ENCODE results near the gene TCF7L1.

Gene TCF7L1

DNA sequence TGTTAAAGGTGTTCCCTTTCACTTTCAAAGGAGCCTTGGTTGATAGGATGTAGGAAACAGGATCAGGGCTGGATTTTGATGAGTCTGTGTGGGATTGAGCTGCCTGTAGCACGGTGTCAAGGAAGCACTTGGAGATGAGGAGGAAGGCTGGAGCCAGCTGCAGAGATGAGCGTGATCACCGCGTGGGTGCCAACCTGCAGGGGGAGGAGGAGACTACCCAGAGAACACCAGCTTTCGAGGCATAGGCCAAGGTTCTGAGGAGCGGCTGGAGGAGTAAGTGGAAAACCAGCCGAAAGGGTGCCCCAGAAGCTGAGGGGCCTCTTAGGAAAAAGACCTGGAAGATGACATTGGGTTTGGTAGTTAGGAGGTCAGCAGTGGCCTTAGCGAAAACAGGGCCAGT lies 130.4 kb downstream of the TCF7L1 start:
- DNase-seq (ENCODE audit: low read depth), result no peak
- H3K4me3 ChIP-seq (ENCODE audit: low read depth, low read length), result no peak overlapping the region
- TF ChIP-seq, protein P1, sequence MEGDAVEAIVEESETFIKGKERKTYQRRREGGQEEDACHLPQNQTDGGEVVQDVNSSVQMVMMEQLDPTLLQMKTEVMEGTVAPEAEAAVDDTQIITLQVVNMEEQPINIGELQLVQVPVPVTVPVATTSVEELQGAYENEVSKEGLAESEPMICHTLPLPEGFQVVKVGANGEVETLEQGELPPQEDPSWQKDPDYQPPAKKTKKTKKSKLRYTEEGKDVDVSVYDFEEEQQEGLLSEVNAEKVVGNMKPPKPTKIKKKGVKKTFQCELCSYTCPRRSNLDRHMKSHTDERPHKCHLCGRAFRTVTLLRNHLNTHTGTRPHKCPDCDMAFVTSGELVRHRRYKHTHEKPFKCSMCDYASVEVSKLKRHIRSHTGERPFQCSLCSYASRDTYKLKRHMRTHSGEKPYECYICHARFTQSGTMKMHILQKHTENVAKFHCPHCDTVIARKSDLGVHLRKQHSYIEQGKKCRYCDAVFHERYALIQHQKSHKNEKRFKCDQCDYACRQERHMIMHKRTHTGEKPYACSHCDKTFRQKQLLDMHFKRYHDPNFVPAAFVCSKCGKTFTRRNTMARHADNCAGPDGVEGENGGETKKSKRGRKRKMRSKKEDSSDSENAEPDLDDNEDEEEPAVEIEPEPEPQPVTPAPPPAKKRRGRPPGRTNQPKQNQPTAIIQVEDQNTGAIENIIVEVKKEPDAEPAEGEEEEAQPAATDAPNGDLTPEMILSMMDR (IDR thresholded peaks at IDR 0.05; ENCODE audit: low read depth, low read length), result no peak
- TF ChIP-seq, protein P2, sequence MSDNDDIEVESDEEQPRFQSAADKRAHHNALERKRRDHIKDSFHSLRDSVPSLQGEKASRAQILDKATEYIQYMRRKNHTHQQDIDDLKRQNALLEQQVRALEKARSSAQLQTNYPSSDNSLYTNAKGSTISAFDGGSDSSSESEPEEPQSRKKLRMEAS (IDR thresholded peaks at IDR 0.05; ENCODE audit: low read depth, low read length), result no peak
- TF ChIP-seq POLR2A (IDR thresholded peaks at IDR 0.05; ENCODE audit: extremely low read depth, insufficient read length) (no peak), MYC (IDR thresholded peaks at IDR 0.05; ENCODE audit: low read depth, low read length) (no peak)

GRCh38 chr2:85264471-85264870 lies 131.3 kb downstream of the TCF7L1 start:
- H3K4me3 ChIP-seq (ENCODE audit: low read depth, low read length), result no peak overlapping the region
- no peak for DNase-seq (ENCODE audit: low read depth)

DNA sequence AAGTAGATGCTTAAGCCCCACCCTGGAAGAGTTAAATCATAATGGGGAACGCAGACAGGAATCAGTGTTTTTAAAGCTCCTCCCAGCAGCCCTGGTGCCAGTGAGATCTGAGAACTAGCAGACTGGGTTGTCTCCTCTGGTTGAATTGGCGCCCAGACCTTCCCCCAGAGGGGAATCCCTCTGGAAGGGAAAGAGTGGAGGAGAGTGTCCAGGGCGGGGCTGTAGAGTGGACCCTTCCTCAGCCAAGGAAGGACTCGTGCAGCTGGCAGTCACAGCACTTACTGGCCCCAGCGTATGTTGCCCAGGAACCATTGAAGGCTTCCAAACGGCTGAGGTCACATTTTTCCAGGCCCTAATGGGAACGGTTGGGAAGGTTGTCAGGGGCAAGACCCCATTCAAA lies 132.1 kb downstream of the TCF7L1 start:
- no peak for DNase-seq (ENCODE audit: low read depth)
- H3K4me3 ChIP-seq (ENCODE audit: low read depth, low read length), result no peak overlapping the region
- TF ChIP-seq, protein P1 (IDR thresholded peaks at IDR 0.05; ENCODE audit: low read depth, low read length), result no peak
- TF ChIP-seq POLR2A (IDR thresholded peaks at IDR 0.05; ENCODE audit: extremely low read depth, insufficient read length) (no peak), MYC (IDR thresholded peaks at IDR 0.05; ENCODE audit: low read depth, low read length) (no peak)
- TF ChIP-seq, protein P2 (IDR thresholded peaks at IDR 0.05; ENCODE audit: low read depth, low read length), result no peak

More at GRCh38 chr2:85264471-85264870, 131.3 kb downstream of the TCF7L1 start:
- TF ChIP-seq POLR2A (IDR thresholded peaks at IDR 0.05; ENCODE audit: extremely low read depth, insufficient read length) (no peak), MYC (IDR thresholded peaks at IDR 0.05; ENCODE audit: low read depth, low read length) (no peak)
- TF ChIP-seq, protein P1 (IDR thresholded peaks at IDR 0.05; ENCODE audit: low read depth, low read length), result no peak
- TF ChIP-seq, protein P2 (IDR thresholded peaks at IDR 0.05; ENCODE audit: low read depth, low read length), result no peak

DNA sequence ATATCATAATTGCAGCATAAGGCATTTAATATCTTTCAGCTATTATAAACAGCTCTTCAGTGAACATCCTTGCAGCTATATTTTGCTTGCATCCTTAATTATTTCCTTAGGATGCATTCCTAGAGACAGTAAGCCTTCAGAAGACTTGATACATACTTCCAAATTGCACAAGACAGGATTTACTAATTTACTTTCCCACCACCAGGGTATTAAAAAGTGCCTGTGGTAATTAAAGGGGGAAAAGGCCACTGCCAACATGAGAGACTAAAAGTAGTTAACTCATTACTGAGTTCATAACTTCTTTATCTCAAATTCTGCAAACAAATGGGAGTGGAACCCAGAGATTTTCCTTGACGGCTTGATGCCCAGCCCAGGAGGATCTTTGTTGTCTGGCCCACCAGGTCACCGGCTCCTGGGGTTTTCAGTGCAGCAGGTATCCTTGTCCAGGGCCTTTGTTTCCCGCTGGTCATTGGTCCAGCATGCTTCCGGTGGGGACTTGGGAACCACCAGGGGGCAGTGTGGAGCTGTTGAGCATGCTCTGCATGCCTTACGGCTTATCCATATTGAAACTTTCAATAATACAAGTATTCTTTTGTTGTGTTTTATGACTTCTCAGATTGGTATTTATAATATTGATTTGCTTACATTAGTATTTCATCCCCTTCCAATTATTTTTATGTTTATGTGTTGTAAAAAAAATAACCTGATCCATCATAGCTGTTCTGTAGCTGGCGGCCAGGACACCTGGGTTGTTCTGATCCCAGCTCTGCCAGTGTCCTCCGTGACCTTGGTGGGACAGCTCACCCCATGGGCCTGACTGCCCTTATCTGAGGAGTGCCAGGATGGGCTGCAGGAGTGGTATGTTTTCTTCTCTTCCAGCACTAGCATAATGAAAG lies 133.2 kb downstream of the TCF7L1 start:
- TF ChIP-seq MYC (IDR thresholded peaks at IDR 0.05; ENCODE audit: low read depth, low read length) (0 out of 2 replicates have a peak, but pooled peaks have one; percentile 20), POLR2A (IDR thresholded peaks at IDR 0.05; ENCODE audit: extremely low read depth, insufficient read length) (no peak)
- TF ChIP-seq, protein P1 (IDR thresholded peaks at IDR 0.05; ENCODE audit: low read depth, low read length), result peak; percentile 97
- TF ChIP-seq, protein P2 (IDR thresholded peaks at IDR 0.05; ENCODE audit: low read depth, low read length), result peak; percentile 24; the same call in 1 of the 2 replicates
- no peak overlapping the region for H3K4me3 ChIP-seq (ENCODE audit: low read depth, low read length)
- DNase-seq (ENCODE audit: low read depth), result peak; percentile 73

DNA sequence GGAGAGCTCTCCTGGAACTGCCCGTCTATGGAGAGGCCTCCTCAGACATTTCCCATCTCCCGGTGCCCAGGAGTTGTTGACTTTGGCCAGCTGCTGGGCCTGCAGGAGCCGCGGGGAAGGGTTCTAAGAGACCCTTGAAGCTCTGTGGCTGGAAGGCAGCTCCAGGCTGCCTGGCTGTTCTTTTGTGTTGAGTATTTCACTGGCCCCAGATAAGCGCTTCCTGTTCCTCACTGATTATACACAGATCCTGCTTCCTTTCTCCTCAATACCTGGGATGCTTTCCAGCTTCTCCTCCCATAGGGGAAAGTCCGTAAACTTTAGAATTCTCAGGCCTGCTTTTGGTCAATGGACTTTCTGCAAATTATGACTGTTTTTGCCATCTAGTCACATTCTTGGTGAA lies 136.8 kb downstream of the TCF7L1 start:
- DNase-seq (ENCODE audit: low read depth), result no peak
- no peak overlapping the region for H3K4me3 ChIP-seq (ENCODE audit: low read depth, low read length)
- TF ChIP-seq, protein P2 (IDR thresholded peaks at IDR 0.05; ENCODE audit: low read depth, low read length), result no peak
- TF ChIP-seq MYC (IDR thresholded peaks at IDR 0.05; ENCODE audit: low read depth, low read length), result no peak
- TF ChIP-seq POLR2A (IDR thresholded peaks at IDR 0.05; ENCODE audit: extremely low read depth, insufficient read length), result no peak
- TF ChIP-seq, protein P1 (IDR thresholded peaks at IDR 0.05; ENCODE audit: low read depth, low read length), result no peak

Measured in NB4 (cell line).